HG03521 (cell line): Measurements from ENCODE around the gene ADAMTS3.

Source experiments
- ATAC-seq: cut with Tn5 transposase; IDR thresholded peaks from one replicate; pipeline ENCODE4 v1.9.1; 2021; ENCODE audit warnings: mild to moderate bottlenecking, moderate library complexity; ENCODE audit not compliant: unreplicated experiment

Gene ADAMTS3

DNA sequence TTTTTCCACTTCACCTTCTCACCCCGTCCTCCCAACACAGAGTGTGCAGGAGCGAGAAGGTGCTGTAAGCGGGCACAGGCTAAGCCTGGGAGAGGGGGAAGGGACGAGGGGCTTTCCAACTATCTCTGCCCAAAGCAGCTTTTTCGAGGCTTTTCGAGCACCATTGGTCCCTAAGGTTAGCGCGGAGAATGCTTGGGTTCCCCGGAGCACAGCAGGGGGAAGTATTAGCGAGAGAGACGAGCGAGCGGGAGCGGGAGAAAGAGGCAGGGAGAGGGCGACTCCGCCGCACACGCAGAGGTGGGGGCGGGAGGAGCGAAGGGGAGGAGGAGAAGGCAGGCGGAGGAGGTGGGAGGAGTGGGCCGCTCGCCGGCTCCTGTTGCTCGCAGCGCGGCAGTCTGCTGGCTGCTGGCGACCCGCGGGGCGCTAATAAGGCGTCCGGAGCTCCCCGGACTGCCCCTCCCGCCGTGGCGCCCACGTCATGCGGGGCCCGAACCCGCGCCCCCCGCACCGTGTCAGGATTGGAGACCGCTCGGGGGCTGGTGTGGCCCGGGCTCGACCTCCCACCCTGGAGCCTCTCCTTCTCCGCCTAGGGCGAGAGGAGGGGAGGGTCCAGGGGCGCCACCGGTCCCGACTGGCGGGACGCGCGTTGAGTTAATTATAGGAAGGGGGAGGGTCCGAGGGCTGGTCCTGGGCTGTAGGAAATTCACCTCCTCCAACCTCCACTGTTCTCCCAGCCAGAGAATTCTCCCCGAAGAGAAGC, at the start of gene ADAMTS3:
TSS of gene ADAMTS3 (minus strand) at position 263 of the 760 bp plus-strand sequence. CDS start 459 bp downstream, outside the sequence.
- no peak for ATAC-seq

DNA sequence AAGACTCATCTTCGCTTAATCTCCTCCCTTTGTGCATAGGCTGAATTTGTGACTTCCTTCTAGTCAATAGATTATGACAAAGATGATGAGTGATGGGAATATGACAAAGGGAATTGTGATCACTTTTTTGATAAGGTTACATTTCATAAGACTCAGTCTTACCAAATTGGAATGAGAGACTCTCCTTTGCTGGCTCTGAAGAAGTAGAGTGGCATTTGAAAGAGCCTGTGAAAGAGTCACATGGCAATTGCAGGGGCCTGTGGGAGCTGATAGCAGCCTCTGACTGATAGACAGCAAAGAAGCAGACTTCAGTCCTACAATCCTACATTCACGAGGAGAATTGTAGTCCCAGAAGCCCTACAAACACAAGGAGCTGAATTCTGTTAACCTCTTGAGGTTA, 44.9 kb upstream of the ADAMTS3 start:
- no peak for ATAC-seq

DNA sequence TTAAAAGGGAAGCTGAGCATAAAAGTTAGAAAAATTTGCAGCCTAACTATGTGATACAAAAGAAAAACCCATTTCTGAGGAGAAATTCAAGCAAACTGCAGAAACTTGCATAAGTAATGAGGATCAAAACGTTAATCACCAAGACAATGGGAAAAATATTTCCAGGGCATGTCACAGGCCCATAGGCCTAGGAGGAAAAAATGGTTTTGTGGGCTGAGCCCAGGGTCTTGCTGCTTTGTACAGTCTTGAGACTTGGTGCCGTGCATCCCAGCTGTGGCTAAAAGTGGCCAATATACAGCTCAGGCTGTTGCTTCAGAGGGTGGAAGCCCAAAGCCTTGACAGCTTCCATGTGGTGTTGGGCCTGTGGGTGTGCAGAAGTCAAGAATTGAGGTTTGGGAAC, 37.7 kb upstream of the ADAMTS3 start:
- ATAC-seq, result no peak

DNA sequence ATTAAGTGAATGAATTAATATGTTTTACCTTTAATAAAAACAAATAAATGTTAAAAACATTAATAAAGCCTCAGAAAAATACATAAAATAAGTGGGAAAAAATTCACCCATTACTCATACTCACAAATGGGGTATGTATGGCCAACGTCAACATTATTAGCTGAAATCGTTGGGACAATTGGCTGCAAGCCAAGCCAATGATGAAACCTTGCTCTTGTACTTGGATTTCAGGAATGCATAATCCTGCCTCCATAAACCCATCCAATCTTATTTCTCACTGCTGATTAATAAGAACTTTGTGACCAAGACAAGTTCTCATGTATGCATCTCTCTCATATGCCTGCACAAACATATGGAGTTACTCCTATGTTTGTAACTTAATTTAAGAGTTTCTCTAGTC, 35.3 kb upstream of the ADAMTS3 start:
- ATAC-seq, result no peak

DNA sequence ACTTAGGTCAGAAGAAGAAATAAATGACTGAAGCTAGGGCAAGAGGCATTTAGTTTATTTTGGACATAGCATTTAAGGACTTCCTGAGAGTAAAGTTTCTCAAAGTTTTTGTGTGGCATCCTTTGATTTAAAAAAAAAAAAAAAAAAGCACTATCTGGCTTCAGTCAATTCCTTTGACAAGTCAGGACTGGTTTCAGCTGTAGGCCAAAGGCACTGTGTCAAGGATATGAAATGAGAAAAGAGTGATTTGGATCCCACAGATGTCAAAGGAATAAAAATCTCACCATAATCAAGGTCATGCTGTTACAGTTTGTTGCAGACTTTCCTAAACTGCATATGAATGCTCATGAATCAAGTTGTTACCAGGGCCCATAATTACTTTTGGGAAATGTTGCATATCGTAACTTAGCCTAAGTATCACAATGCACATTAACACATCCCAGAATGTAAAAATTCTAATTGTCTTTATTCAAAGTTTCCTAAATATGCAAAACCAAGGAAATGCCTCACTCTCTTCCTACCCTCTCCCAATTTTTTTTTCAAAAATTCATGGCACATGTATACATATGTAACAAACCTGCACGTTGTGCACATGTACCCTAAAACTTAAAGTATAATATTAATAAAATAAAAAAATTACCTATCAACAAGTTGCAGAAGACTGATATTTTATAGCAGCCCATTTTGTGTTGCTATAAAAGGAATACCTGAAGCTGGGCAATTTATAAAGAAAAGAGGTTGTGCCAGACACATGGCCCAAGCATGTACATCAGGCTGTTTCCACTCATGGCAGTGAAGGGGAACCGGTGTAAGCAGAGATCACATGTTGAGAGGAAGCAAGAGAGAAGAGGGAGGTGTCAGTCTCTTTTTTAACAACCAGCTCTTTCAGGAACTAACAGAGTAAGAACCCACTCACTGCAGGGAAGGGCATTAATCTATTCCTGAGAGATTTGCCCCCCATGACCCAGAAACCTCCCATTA, 33.7 kb upstream of the ADAMTS3 start:
- ATAC-seq, result no peak

DNA sequence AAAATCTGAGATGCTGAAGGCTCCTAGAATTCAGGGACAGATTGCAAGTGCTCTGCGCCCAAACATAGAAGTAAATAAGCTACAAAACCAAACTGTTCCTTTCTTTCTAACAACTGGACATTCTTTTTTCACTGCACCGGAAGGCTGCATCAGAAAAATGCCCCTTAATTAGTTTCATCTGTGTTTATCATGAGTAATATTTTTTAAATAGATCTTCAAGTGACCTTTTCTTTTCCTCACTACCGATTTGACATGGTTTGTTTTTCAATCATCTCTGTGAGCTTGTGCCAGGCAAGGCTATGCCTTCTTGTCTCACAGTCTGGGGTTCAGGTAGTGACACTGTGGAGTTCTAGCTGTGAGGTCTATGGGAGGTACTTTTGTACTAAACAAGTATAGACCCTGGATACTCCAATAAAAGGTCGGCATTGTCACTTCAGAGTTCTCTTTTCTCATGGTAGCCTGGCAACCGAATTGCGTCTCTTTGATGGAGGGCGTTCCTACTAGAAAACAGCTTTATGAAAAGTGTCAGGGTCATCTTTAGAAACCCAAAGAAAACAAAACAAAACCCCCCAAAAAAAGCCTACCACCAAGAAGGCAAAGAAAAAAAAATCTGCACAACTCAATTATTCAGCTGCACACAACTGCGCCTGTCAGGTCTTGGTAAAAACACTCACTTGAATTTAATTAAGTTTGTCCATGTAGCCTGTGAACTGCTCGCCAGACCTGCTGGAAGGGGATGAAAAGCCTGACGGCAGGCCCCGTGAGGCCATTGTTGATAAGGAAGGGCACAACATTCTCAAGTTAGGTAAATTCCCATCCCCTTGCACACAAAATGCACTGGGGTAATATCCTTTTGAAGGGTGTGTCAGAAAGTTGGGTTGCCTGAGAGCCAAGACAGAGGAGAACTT, 22.8 kb upstream of the ADAMTS3 start:
- ATAC-seq, result no peak

DNA sequence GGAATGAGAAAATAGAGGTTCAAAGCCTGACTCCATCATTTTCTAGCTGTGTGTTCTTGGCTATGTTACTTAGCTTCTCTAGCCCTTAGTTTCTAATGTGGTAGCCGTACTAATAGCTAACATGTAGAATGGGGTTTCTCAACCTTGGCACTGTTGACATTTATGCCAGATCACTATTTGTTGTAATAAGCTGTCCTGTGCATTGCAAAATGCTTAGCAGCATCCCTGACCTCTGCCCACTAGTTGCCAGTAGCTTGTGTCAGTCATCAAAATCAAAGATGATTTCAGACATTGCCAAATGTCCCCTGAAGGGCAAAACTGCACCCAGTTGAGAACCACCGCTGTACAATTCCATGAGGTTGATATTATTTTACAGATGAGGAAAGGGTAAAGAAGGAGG, 18.3 kb upstream of the ADAMTS3 start:
- ATAC-seq, result no peak

DNA sequence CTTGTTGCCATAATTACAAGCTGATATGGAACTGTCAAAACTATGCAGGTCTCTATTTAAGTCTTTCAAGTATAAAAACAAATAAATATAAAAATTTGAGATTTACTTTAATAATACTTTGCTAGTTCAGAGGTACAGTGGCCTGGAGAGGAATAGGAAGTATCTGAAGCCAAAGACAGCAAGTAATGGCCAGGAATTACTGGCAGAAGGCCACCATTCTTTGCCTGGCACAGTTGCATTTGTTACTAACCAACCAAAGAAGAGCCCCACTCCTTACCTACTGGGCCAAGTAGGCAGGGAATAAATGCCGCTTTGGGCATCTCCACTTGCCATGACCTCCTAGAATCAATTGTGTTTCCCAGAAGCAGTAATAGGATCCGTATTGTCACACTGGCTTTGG, 13.8 kb upstream of the ADAMTS3 start:
- no peak for ATAC-seq

DNA sequence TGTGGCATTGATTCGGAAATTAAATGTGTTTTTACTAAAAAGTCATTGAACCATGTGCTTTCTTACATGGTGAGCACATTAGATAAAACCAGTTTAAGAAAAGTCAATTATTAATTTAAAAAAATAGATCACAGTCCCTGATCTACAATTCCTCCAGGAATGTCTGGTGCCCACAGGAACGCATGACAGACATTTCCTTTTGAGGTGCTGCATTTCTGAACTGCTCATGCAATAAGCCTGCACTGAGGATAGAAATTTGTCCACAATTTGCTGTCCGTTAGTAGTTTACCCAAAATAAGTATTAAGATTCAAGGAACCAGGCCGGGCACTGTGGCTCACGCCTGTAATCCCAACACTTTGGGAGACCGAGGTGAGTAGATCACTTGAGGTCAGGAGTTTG, 8.2 kb upstream of the ADAMTS3 start:
- ATAC-seq, result no peak

DNA sequence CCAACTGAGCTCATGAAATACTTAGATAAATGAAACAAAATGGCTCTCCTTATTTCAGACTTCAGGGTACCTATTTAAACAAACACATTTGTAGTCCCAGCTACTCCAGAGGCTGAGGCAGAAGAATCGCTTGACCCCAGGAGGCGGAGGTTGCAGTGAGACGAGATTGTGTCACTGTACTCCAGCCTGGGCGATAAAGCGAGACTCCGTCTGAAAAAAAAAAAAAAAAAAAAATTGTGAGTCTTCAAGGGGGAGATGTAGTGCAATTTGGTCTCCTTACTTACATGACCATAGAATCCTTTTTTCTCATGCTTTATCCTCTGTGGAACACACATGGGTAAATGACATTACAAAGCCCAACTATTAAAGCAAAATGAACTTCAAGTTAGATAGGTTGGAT, 2.3 kb upstream of the ADAMTS3 start:
- ATAC-seq, result no peak

DNA sequence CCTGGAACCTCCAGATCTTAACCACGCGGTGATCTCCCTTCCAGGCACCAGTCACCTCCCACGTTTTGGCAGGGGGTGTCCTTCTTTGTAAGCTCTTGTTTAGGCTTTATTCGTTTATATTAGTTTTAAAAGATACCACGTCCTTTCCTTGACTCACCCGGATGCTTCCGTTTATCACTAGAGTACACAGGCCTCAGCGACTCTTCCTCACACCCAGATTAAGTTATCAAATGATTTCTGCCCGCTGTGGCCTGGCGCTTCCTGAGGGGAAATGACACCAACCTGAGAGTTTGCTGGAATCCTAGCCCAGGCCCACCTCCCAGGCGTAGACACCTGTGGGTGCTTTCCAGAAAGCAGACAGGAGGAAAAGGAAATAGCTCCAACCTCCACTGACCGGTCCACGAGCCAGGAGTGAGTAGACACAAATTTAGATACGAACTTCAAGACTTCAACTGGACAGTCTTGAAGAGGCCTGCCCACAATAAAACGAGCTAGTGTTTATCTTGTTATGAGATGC, 756 bp upstream of the ADAMTS3 start:
- ATAC-seq, result no peak

DNA sequence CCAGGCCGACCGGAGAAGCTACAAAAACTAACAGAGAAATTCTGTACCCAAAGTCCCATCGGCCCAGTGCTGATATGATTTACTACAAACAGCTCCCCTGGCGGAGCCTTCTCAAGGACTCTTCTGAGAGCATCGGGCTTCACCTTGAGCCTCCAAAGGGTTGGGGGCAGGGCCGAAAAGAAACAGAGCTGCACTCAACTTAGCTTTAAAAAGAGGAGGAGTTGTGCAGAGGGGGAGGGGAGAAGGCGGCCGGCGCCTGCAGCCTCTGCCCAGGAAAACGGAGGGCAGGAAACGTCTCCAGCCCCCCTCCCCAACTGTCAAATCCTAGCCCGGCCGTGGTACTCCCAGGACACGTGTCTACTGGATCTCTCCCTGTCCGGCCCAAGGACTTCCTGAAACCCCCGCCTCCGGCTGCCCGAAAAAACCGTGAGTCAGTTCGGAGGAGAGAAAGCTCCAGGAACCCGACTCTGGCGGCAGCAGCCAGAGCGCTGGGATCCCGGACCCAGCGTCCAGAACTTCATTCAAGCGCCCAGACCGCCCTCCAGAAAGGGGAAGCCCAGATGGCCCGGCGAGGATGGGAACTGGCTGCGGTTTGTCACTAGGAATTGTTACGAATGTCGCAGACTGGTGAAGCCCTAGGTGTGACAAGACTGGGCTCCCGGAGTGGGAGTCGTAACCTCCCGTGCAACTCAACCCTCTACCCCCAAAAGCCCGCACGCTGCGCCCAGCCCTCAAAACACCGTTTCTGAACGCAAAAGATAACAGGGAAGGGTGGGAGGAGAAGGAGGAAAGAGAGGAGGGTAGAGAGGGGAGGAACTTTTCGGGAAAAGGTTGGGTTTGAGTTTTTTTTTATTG, 973 bp downstream of the ADAMTS3 start:
- ATAC-seq, result peak; percentile 66

DNA sequence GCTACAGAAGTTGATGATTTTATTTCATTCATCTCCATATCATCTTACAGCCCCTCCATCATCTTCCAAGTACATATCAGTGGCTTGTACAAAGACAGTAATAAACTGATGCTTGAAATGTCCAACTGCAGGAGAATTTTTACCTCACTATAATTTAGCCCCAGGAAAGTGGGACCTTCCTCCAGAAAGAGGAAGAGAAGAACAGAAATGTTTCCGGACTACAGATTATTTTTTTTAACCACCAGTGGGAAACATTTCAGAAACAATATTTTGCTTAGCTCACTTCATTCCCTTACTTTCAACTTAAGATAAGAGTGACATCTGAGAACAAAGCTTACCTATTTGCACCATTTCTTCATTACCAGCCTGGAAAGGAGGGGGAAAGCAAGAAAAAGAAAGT, 2.0 kb downstream of the ADAMTS3 start:
- ATAC-seq, result no peak

DNA sequence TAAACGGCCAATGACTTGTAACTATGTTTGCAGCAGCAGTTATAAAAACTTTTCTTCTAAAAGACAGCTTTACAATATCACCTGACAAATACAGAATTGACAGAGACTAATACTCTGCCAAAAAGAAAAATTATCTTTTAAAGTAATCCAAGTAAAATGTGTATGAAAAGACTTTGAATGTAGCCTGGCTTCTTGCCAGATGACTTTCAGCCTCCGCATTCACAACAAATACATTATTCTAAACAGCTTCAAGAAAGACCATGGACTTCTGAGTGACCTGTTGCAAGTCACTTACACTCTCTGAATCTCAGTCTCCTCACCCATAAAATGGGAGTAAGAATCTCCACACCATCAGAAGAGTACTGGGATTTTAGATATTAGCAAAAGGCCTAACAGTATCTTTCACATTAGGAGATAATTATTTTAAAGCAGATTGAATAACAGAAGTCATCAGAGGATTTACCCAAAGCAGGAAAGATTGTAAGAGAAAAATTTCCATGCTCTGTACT, 2.5 kb downstream of the ADAMTS3 start:
- no peak for ATAC-seq

DNA sequence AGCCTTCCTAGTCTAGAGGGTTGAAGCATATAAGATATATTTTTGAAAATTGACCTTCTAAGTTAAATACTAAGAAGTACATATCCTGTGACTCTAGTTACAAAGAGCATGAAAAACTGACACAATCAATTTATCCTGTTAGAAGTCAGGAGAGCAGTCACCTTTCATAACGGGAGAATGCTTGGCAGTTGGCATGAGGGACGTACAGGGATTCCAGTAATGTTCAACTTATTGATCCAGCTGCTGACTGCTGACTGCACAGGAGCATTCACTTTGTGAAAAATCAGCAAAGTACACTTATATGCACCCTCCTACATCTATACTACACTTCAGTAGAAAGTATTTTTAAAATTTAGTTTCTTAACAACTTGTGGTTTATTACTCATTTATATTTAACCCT, 4.2 kb downstream of the ADAMTS3 start:
- no peak for ATAC-seq

DNA sequence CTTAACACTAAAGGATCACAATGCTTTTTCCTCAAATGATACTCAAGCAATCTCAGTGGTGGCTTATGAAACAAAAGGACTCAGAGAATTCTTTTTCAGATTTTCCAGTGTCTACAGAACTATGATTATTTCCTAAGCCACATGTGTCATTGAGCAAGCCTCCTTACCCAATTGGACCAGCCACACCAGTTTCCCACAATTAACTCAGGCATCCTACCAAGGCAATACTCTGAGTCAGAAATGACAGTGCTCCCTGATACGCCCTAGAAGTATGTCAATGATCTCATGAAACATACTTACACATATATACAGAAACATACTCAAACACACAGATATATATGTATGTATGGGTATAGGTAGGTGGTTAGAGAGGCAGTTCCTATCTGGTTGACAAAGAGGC, 4.8 kb downstream of the ADAMTS3 start:
- no peak for ATAC-seq

DNA sequence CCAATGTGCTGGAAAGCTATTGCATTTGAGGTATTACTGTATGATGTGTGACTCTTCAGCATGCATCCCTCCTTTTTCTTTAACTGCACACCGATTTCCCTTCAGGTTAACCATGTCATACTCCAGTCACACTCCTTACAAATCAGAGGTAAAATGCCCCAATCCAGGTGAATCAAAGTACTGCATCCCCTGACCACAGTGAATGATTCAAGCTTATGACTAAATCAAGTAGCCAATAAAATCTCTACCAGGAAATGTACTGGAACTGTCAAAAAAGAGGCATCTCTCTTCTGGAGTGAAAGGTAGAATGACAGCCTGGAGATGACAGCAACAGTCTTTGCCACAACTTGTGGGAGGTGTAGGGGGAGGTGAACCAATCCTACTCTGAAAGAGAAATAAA, 10.4 kb downstream of the ADAMTS3 start:
- no peak for ATAC-seq

DNA sequence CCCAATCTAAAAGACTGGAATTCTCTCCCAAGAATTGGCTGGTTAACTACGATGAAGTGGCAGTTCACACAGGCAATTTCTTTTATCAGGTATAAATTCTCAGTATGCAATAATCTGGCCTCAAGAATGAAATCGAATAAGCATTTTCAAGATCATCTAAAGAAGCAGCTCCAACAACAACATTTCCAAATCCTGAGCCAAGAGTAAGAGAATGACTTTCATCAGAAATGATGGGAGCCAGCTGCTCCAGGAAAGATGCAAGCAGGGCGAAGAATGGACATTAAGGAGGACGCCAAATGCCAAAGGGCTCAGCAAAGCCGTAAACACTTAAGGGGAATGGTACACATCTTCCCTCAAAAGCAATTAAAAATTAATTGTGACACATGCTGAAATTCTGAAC, 12.0 kb downstream of the ADAMTS3 start:
- ATAC-seq, result no peak

DNA sequence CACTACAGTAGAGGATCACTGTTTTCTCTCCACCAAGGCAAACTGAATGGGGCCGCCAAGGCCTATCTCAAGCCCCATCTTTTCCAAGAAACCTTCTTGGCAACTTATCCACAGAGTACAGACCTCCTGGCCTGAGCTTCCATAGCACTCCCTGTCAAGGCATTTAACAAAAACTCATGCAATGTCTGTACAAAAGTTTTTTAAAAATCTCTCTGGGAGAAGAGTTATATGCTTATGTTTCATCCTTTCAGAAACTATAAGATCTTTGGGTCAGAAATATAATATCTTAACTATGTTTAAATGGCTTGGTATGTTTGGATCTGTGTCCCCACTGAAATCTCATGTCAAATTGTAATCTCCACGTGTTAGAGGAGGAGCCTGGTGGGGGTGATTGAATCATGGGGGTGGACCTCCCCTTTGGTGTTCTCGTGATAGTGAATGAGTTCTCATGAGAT, 13.6 kb downstream of the ADAMTS3 start:
- ATAC-seq, result no peak
